PC-3 (cell line): ENCODE measurements around the gene PSMD14. TPM values are rescaled to one million over a fixed set of nuclear protein-coding genes. Genes with fewer than 3 reads are reported as not detected.

Source experiments
- ATAC-seq: fragments of 200-7000 bp; cut with Tn5 transposase; 2 replicates; pipeline ENCODE4 v1.9.1; 2020; ENCODE audit warnings: mild to moderate bottlenecking, moderate library complexity
- BruUV-seq: library from RNA; stranded (reverse); fragments of 400-500 nt; replicated peaks from 2 replicates; lab custom pipeline; 2021; lab: Mats Ljungman, UMichigan
- CTCF ChIA-PET: fragments of 300-600 bp; sonication (Branson Sonifier 250); formaldehyde crosslinking; loops from one replicate; lab custom pipeline; 2022; ENCODE audit warnings: antibody characterized with exemption; lab: Charles Lee
- POLR2A ChIA-PET: fragments of 300-600 bp; sonication (Branson Sonifier 250); formaldehyde crosslinking; loops from one replicate; lab custom pipeline; 2022; ENCODE audit warnings: antibody characterized with exemption; ENCODE audit not compliant: unreplicated experiment; lab: Charles Lee
- DNase-seq: peaks from one replicate; pipeline ENCODE4 v3.0.0-alpha.2; 2015
- H2AFZ ChIP-seq: fragments of 300-600 bp; sonication (generic); 2 replicates; pipeline ENCODE4 v1.6.0; 2016; ENCODE audit warnings: antibody characterized with exemption, low read length
- H3F3A ChIP-seq: fragments of 300-600 bp; sonication (generic); one replicate; pipeline ENCODE4 v1.6.0; 2017; ENCODE audit warnings: antibody characterized with exemption, low read length, control low read depth, mild to moderate bottlenecking; ENCODE audit not compliant: unreplicated experiment
- H3K27ac ChIP-seq: fragments of 300-600 bp; sonication (generic); 2 replicates; pipeline ENCODE4 v1.5.1; 2016; ENCODE audit warnings: mild to moderate bottlenecking, low read length
- H3K27me3 ChIP-seq: fragments of 300-600 bp; sonication (generic); 2 replicates; pipeline ENCODE4 v1.6.1; 2016; ENCODE audit warnings: low read length, mixed read lengths
- H3K36me3 ChIP-seq: fragments of 300-600 bp; sonication (generic); 2 replicates; pipeline ENCODE4 v1.6.1; 2016; ENCODE audit warnings: low read depth, mixed run types, low read length, mixed read lengths
- H3K4me1 ChIP-seq: fragments of 300-600 bp; sonication (generic); 2 replicates; pipeline ENCODE4 v1.5.1; 2016; ENCODE audit warnings: low read length; ENCODE audit not compliant: insufficient read depth
- H3K4me2 ChIP-seq: fragments of 300-600 bp; sonication (generic); 2 replicates; pipeline ENCODE4 v1.6.0; 2016; ENCODE audit warnings: low read length
- H3K4me3 ChIP-seq: fragments of 300-600 bp; sonication (generic); 2 replicates; pipeline ENCODE4 v1.5.1; 2016; ENCODE audit warnings: mild to moderate bottlenecking, low read length, mixed read lengths
- H3K79me2 ChIP-seq: fragments of 300-600 bp; sonication (generic); 2 replicates; pipeline ENCODE4 v1.6.1; 2017; ENCODE audit warnings: low read length, mixed read lengths
- H3K9ac ChIP-seq: fragments of 300-600 bp; sonication (generic); 2 replicates; pipeline ENCODE4 v1.6.0; 2016; ENCODE audit warnings: mild to moderate bottlenecking, low read length
- H3K9me2 ChIP-seq: fragments of 300-600 bp; sonication (generic); replicated peaks from 2 replicates; pipeline ENCODE4 v1.6.1; 2016; ENCODE audit warnings: mixed run types, low read length, mixed read lengths
- H3K9me3 ChIP-seq: fragments of 300-600 bp; sonication (generic); 2 replicates; pipeline ENCODE4 v1.6.1; 2016; ENCODE audit warnings: low read length, mixed read lengths
- H4K20me1 ChIP-seq: fragments of 300-600 bp; sonication (generic); 2 replicates; pipeline ENCODE4 v1.6.1; 2016; ENCODE audit warnings: low read length, mixed read lengths
- CTCF ChIP-seq: fragments of 300-600 bp; sonication (generic); conservative IDR thresholded peaks from 2 replicates; pipeline ENCODE4 v1.5.1; 2017; ENCODE audit warnings: antibody characterized with exemption, low read depth, mild to moderate bottlenecking, low read length
- EZH2 ChIP-seq: fragments of 300-600 bp; sonication (generic); IDR thresholded peaks from one replicate; pipeline ENCODE4 v1.6.1; 2017; ENCODE audit warnings: antibody characterized with exemption, mild to moderate bottlenecking, low read length; ENCODE audit not compliant: unreplicated experiment
- EZH2phosphoT487 ChIP-seq: fragments of 300-600 bp; sonication (generic); IDR thresholded peaks from 2 replicates; pipeline ENCODE4 v1.6.1; 2018; ENCODE audit warnings: mild to moderate bottlenecking, antibody characterized with exemption, low read length, borderline replicate concordance
- intact Hi-C: fragments of 100-400 bp; cut with micrococcal nuclease; formaldehyde crosslinking; loops from 2 replicates; pipeline ENCODE4 v1.9.0; 2023
- total RNA-seq: library from RNA; depleted of rRNA; stranded (reverse); fragments of >200 nt; gene quantifications from 2 replicates; pipeline ENCODE4 v1.2.3, GENCODE V29; 2014

The PSMD14 gene
- total RNA-seq, 1 experiment from 2014 or later, result 151 TPM

GRCh38 chr2:161423421-161424393 is 115.5 kb downstream of the PSMD14 start:
- Histone ChIP-seq H3K79me2 (no peaks in the 10 kb centered on the region), H3F3A (no peaks in the 10 kb centered on the region), H3K27ac (no peak overlapping the region), H3K27me3 (no peaks in the 10 kb centered on the region), H3K36me3 (no peaks in the 10 kb centered on the region), H3K9me2 (no peaks in the 10 kb centered on the region), H3K9ac (no peak overlapping the region), H3K4me1 (no peaks in the 10 kb centered on the region), H2AFZ (no peak overlapping the region), H4K20me1 (no peaks in the 10 kb centered on the region), H3K9me3 (no peaks in the 10 kb centered on the region), H3K4me3 (no peak overlapping the region), H3K4me2 (no peak overlapping the region)
- no peak for ATAC-seq
- no TSS peak for BruUV-seq
- DNase-seq, result no peak
- intact Hi-C loops, result no loop called here
- POLR2A ChIA-PET, result no interaction called here
- TF ChIP-seq CTCF (no peak), EZH2 (no peak), EZH2phosphoT487 (no peak)
- CTCF ChIA-PET, result no interaction called here

GRCh38 chr2:161424394-161424769 is 116.2 kb downstream of the PSMD14 start:
- H3K27me3 ChIP-seq, result no peaks in the 10 kb centered on the region
- ATAC-seq (no peak), DNase-seq (no peak)
- ChIA-PET POLR2A (no interaction called here), CTCF (no interaction called here)
- no peak overlapping the region for H3K9ac ChIP-seq
- H2AFZ ChIP-seq, result no peak overlapping the region
- intact Hi-C loops, result no loop called here
- H3K9me2 ChIP-seq, result no peaks in the 10 kb centered on the region
- H3K9me3 ChIP-seq, result no peaks in the 10 kb centered on the region
- no peaks in the 10 kb centered on the region for H3K79me2 ChIP-seq
- no peak overlapping the region for H3K4me3 ChIP-seq
- no peaks in the 10 kb centered on the region for H3K4me1 ChIP-seq
- TF ChIP-seq EZH2 (no peak), CTCF (no peak), EZH2phosphoT487 (no peak)
- no peaks in the 10 kb centered on the region for H3F3A ChIP-seq
- H3K4me2 ChIP-seq, result no peak overlapping the region
- H3K27ac ChIP-seq, result no peak overlapping the region
- no peaks in the 10 kb centered on the region for H4K20me1 ChIP-seq
- no TSS peak for BruUV-seq
- no peaks in the 10 kb centered on the region for H3K36me3 ChIP-seq
